NAMALWA (cell line): ENCODE results near the gene TNNT3.
"Not testable (repeated sequence)": the region's sequence is repeated elsewhere in the genome, so short reads cannot be mapped to it uniquely, and the experiment has no call there.

Source experiments
- DNase-seq: peaks from one replicate; pipeline ENCODE4 v3.0.0-alpha.2; 2015; ENCODE audit warnings: low spot score

Gene TNNT3

GRCh38 chr11:1919391-1920127 is at the start of gene TNNT3:
Gene TNNT3, plus strand, starts transcription at chr11:1919703. Its CDS starts 3,172 bp downstream, at chr11:1922875.
- no peak for DNase-seq

- DNase-seq, result no peak
Observed at GRCh38 chr11:1870326-1870696, 49.2 kb upstream of the TNNT3 start.

- DNase-seq, result no peak
Observed at GRCh38 chr11:1870721-1871466, 48.6 kb upstream of the TNNT3 start.

GRCh38 chr11:1871531-1871930 is 48.0 kb upstream of the TNNT3 start:
- DNase-seq, result no peak

- no peak for DNase-seq
Observed at GRCh38 chr11:1872267-1872985, 47.1 kb upstream of the TNNT3 start.

- DNase-seq, result no peak
Observed at GRCh38 chr11:1873048-1873812, 46.3 kb upstream of the TNNT3 start.

GRCh38 chr11:1873813-1874150 is 45.7 kb upstream of the TNNT3 start:
- DNase-seq, result not testable (repeated sequence)

- DNase-seq, result not testable (repeated sequence)
Observed at GRCh38 chr11:1874441-1875092, 44.9 kb upstream of the TNNT3 start.

GRCh38 chr11:1875093-1875850 is 44.2 kb upstream of the TNNT3 start:
- no peak for DNase-seq

GRCh38 chr11:1875851-1876301 is 43.6 kb upstream of the TNNT3 start:
- DNase-seq, result not testable (repeated sequence)

- peak; percentile 44 for DNase-seq
Observed at GRCh38 chr11:1876361-1877063, 43.0 kb upstream of the TNNT3 start.

GRCh38 chr11:1877211-1878136 is 42.0 kb upstream of the TNNT3 start:
- no peak for DNase-seq

GRCh38 chr11:1878137-1879031 is 41.1 kb upstream of the TNNT3 start:
- no peak for DNase-seq

GRCh38 chr11:1879342-1879940 is 40.1 kb upstream of the TNNT3 start:
- no peak for DNase-seq

- DNase-seq, result no peak
Observed at GRCh38 chr11:1879941-1880720, 39.4 kb upstream of the TNNT3 start.

GRCh38 chr11:1880746-1881441 is 38.6 kb upstream of the TNNT3 start:
- DNase-seq, result peak; percentile 22
